ENCODE results near the gene EN2.

EN2 gene

GRCh38 chr7:155513543-155514285, 55.8 kb downstream of the EN2 start:
- DNase-seq (ENCODE audit: low read depth) = no peak
- H3K4me3 ChIP-seq (ENCODE audit: low read depth, low read length) = no peak overlapping the region
- TF ChIP-seq, protein P1, sequence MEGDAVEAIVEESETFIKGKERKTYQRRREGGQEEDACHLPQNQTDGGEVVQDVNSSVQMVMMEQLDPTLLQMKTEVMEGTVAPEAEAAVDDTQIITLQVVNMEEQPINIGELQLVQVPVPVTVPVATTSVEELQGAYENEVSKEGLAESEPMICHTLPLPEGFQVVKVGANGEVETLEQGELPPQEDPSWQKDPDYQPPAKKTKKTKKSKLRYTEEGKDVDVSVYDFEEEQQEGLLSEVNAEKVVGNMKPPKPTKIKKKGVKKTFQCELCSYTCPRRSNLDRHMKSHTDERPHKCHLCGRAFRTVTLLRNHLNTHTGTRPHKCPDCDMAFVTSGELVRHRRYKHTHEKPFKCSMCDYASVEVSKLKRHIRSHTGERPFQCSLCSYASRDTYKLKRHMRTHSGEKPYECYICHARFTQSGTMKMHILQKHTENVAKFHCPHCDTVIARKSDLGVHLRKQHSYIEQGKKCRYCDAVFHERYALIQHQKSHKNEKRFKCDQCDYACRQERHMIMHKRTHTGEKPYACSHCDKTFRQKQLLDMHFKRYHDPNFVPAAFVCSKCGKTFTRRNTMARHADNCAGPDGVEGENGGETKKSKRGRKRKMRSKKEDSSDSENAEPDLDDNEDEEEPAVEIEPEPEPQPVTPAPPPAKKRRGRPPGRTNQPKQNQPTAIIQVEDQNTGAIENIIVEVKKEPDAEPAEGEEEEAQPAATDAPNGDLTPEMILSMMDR (IDR thresholded peaks at IDR 0.05; ENCODE audit: control insufficient read depth, extremely low read depth, insufficient read depth) = no peak

DNA sequence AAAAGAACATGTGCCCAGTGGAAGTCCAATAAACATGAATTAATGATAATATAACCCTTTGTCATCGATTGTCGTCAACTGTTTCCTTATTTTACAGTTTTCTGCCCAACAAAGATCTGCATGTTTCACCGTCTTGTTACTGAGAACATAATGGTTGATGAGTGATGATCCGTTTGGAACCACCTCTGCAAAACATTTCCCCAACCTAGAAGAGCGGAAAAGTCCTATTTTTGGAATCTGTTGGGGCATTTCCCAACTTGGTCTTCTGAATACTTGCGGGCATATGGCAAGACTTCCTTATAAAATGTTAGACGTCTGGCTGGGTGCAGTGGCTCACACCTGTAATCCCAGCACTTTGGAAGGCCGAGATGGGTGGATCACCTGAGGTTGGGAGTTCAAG, 56.4 kb downstream of the EN2 start:
- no peak overlapping the region for H3K4me3 ChIP-seq (ENCODE audit: low read depth, low read length)
- TF ChIP-seq, protein P1 (IDR thresholded peaks at IDR 0.05; ENCODE audit: control insufficient read depth, extremely low read depth, insufficient read depth) = no peak
- no peak for DNase-seq (ENCODE audit: low read depth)
